GM12878 (cell line): Measurements from ENCODE around the gene GPR148. TPM values are rescaled to one million over a fixed set of nuclear protein-coding genes. Genes with fewer than 3 reads are reported as not detected.

Experiments
- BRCA1 ChIP-seq: IDR thresholded peaks from 2 replicates; pipeline ENCODE4 v1.6.1; 2011; ENCODE audit warnings: low read depth, low read length, improper control_type of control experiment
- LARP7 ChIP-seq: fragments of 450-650 bp; IDR thresholded peaks from 2 replicates; pipeline ENCODE4 v1.6.1; 2017; ENCODE audit warnings: mild to moderate bottlenecking
- MLLT1 ChIP-seq: fragments of 450-650 bp; IDR thresholded peaks from 2 replicates; pipeline ENCODE4 v1.6.1; 2016; ENCODE audit warnings: mild to moderate bottlenecking
- NR2F1 ChIP-seq: fragments of 450-650 bp; conservative IDR thresholded peaks from 2 replicates; pipeline ENCODE4 v1.6.1; 2017; ENCODE audit warnings: mild to moderate bottlenecking
- RAD21 ChIP-seq: IDR thresholded peaks from 2 replicates; pipeline ENCODE4 v1.6.1; 2011; ENCODE audit warnings: mild to moderate bottlenecking, low read depth, low read length, moderate library complexity; ENCODE audit not compliant: insufficient read depth
- RB1 ChIP-seq: fragments of 450-650 bp; formaldehyde crosslinking; IDR thresholded peaks from 2 replicates; pipeline ENCODE4 v1.6.1; 2017; ENCODE audit warnings: mild to moderate bottlenecking, borderline replicate concordance
- RELB ChIP-seq: fragments of 450-650 bp; IDR thresholded peaks from 2 replicates; pipeline ENCODE4 v1.6.1; 2017; ENCODE audit warnings: low read depth, mild to moderate bottlenecking, moderate library complexity
- SMAD5 ChIP-seq: IDR thresholded peaks from 2 replicates; pipeline ENCODE4 v1.6.1; 2016; ENCODE audit warnings: antibody characterized with exemption, low read depth
- STAT3 ChIP-seq: IDR thresholded peaks from 2 replicates; pipeline ENCODE4 v1.6.1; 2011; ENCODE audit warnings: low read depth, low read length, improper control_type of control experiment
- TARDBP ChIP-seq: IDR thresholded peaks from 2 replicates; pipeline ENCODE4 v1.6.1; 2016; ENCODE audit warnings: borderline replicate concordance
- WRNIP1 ChIP-seq: IDR thresholded peaks from 2 replicates; pipeline ENCODE4 v1.6.1; 2011; ENCODE audit warnings: low read depth, low read length, improper control_type of control experiment, borderline replicate concordance
- polyA plus RNA-seq, 11 experiments: library from polyadenylated mRNA; depleted of rRNA in 4 of 11; unstranded in 6 of 11; stranded (reverse) in 5 of 11; fragments of >200 nt; fragmentation: Nextera tagmentation in 4 of 11; fragmentation: Illumina TruSeq in 1 of 11; extraction: Ambion mirVana in 4 of 11; extraction: Trizol in 1 of 11; gene quantifications; 1 replicate in 1 of 11; 2 replicates in 10 of 11; pipeline versions ENCODE4 v1.2.1 to v1.2.3, GENCODE V29; 2011 to 2016; ENCODE audit warnings: inconsistent platforms in 2 of 11, missing spikeins in 2 of 11, low read depth in 1 of 11
- total RNA-seq, 4 experiments: library from RNA; depleted of rRNA in 3 of 4; stranded (reverse); fragments of >200 nt in 3 of 4; fragmentation: Illumina TruSeq in 1 of 4; extraction: Trizol in 1 of 4; gene quantifications; 2 replicates each; pipeline versions ENCODE4 v1.2.1 to v1.2.3, GENCODE V29; 2013 to 2021
- TF ChIP-seq, protein P1 (sequence below): fragments of 450-650 bp; formaldehyde crosslinking; IDR thresholded peaks from 2 replicates; pipeline ENCODE4 v1.4.0; 2020; ENCODE audit warnings: mild to moderate bottlenecking, moderate library complexity
- TF ChIP-seq, protein P2 (sequence below): IDR thresholded peaks from 2 replicates; pipeline ENCODE4 v1.6.1; 2012; ENCODE audit warnings: improper control_type of control experiment, low read depth, low read length; ENCODE audit not compliant: insufficient replicate concordance

The GPR148 gene
- total and polyA plus RNA-seq, 10 of the 15 experiments (the other 5 are each of a cell fraction or from before 2014, with no cell fraction given): not detected

DNA sequence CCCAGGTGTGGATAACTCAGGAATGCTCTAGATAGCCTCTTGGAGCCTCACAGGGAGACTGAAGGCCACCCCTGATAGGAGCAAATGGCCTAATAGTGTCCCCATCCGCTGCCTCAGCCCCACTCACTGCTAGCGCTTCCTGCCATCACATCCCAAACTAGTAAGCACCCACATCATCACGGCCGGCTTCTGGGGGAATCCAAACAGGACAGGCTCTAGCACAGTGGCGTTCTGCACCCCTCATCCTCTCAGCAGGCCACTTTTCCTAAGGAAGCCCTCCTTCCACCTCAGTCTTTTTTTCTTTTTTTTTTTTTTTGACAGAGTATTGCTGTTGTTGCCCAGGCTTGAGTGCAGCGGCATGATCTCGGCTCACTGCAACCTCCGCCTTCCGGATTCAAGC, 20.2 kb downstream of the GPR148 start (continued):
- TF ChIP-seq, protein P1, sequence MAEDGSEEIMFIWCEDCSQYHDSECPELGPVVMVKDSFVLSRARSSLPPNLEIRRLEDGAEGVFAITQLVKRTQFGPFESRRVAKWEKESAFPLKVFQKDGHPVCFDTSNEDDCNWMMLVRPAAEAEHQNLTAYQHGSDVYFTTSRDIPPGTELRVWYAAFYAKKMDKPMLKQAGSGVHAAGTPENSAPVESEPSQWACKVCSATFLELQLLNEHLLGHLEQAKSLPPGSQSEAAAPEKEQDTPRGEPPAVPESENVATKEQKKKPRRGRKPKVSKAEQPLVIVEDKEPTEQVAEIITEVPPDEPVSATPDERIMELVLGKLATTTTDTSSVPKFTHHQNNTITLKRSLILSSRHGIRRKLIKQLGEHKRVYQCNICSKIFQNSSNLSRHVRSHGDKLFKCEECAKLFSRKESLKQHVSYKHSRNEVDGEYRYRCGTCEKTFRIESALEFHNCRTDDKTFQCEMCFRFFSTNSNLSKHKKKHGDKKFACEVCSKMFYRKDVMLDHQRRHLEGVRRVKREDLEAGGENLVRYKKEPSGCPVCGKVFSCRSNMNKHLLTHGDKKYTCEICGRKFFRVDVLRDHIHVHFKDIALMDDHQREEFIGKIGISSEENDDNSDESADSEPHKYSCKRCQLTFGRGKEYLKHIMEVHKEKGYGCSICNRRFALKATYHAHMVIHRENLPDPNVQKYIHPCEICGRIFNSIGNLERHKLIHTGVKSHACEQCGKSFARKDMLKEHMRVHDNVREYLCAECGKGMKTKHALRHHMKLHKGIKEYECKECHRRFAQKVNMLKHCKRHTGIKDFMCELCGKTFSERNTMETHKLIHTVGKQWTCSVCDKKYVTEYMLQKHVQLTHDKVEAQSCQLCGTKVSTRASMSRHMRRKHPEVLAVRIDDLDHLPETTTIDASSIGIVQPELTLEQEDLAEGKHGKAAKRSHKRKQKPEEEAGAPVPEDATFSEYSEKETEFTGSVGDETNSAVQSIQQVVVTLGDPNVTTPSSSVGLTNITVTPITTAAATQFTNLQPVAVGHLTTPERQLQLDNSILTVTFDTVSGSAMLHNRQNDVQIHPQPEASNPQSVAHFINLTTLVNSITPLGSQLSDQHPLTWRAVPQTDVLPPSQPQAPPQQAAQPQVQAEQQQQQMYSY: no peak
- TF ChIP-seq MLLT1 (no peak), RB1 (no peak), BRCA1 (no peak), SMAD5 (no peak), TARDBP (no peak), RELB (no peak), NR2F1 (no peak), RAD21 (no peak), STAT3 (no peak), WRNIP1 (no peak), LARP7 (no peak)
- TF ChIP-seq, protein P2, sequence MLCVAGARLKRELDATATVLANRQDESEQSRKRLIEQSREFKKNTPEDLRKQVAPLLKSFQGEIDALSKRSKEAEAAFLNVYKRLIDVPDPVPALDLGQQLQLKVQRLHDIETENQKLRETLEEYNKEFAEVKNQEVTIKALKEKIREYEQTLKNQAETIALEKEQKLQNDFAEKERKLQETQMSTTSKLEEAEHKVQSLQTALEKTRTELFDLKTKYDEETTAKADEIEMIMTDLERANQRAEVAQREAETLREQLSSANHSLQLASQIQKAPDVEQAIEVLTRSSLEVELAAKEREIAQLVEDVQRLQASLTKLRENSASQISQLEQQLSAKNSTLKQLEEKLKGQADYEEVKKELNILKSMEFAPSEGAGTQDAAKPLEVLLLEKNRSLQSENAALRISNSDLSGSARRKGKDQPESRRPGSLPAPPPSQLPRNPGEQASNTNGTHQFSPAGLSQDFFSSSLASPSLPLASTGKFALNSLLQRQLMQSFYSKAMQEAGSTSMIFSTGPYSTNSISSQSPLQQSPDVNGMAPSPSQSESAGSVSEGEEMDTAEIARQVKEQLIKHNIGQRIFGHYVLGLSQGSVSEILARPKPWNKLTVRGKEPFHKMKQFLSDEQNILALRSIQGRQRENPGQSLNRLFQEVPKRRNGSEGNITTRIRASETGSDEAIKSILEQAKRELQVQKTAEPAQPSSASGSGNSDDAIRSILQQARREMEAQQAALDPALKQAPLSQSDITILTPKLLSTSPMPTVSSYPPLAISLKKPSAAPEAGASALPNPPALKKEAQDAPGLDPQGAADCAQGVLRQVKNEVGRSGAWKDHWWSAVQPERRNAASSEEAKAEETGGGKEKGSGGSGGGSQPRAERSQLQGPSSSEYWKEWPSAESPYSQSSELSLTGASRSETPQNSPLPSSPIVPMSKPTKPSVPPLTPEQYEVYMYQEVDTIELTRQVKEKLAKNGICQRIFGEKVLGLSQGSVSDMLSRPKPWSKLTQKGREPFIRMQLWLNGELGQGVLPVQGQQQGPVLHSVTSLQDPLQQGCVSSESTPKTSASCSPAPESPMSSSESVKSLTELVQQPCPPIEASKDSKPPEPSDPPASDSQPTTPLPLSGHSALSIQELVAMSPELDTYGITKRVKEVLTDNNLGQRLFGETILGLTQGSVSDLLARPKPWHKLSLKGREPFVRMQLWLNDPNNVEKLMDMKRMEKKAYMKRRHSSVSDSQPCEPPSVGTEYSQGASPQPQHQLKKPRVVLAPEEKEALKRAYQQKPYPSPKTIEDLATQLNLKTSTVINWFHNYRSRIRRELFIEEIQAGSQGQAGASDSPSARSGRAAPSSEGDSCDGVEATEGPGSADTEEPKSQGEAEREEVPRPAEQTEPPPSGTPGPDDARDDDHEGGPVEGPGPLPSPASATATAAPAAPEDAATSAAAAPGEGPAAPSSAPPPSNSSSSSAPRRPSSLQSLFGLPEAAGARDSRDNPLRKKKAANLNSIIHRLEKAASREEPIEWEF: no peak
